ENCODE measurements around the gene PDGFB. TPM values are rescaled to one million over a fixed set of nuclear protein-coding genes. Genes with fewer than 3 reads are reported as not detected.

Gene PDGFB
- total and polyA plus RNA-seq, 2 of the 4 experiments (the other 2 are of a cell fraction) = 0.07 TPM; not detected in 1

DNA sequence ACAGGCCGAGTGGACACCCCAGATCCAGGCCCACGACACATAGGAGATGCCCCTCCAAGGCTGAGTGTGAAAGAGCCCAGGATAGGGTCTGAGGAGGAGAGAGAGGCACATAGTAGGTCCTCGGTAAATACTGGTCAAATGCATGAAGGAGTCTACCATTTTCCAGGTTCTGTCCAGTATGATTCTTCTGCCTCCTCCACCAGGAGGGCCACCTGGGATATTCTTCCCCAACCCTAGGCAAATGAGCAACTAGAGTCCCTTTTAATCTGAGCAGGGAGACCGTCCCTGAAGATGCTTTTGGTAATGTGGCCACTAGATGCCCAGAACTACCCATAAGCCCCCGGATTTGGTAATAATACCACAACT is 6.7 kb downstream of the PDGFB start:
- no peak overlapping the region for H4K91ac ChIP-seq (ENCODE audit: insufficient read depth, low read depth, low read length)
- ChIA-PET POLR2A (ENCODE audit: unreplicated experiment) (no interaction called here), CTCF (no interaction called here)
- no peak overlapping the region for H3K18ac ChIP-seq (ENCODE audit: low read depth, low read length)
- no peak overlapping the region for H3K4ac ChIP-seq (ENCODE audit: low read depth, low read length)
- no peaks in the 10 kb centered on the region for H3K36me3 ChIP-seq (ENCODE audit: control insufficient read depth, insufficient read depth, low read length)
- no peak overlapping the region for H2BK5ac ChIP-seq (ENCODE audit: low read depth, low read length, poor library complexity, severe bottlenecking)
- TF ChIP-seq NFE2L2 (IDR thresholded peaks at IDR 0.05; ENCODE audit: low read depth, low read length) = no peak
- TF ChIP-seq ELK1 (IDR thresholded peaks at IDR 0.05; ENCODE audit: borderline replicate concordance, low read depth, low read length) = no peak
- TF ChIP-seq POLR2A (IDR thresholded peaks at IDR 0.05; ENCODE audit: low read depth, low read length) = no peak
- no peak for TF ChIP-seq CTCF (conservative IDR thresholded peaks at IDR 0.05; ENCODE audit: low read depth, low read length)
- TF ChIP-seq, protein P1, sequence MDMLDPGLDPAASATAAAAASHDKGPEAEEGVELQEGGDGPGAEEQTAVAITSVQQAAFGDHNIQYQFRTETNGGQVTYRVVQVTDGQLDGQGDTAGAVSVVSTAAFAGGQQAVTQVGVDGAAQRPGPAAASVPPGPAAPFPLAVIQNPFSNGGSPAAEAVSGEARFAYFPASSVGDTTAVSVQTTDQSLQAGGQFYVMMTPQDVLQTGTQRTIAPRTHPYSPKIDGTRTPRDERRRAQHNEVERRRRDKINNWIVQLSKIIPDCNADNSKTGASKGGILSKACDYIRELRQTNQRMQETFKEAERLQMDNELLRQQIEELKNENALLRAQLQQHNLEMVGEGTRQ (IDR thresholded peaks at IDR 0.05; ENCODE audit: low read depth, low read length) = no peak
- H3K4me1 ChIP-seq (ENCODE audit: control insufficient read depth, insufficient read depth, low read length) = peaks cover 5% of the 10 kb centered on the region; the same call in 1 of the 2 replicates
- H2BK120ac ChIP-seq (ENCODE audit: low read depth, low read length) = no peak overlapping the region
- no peaks in the 10 kb centered on the region for H3K9me1 ChIP-seq (ENCODE audit: insufficient read depth, low read length)
- H3K4me3 ChIP-seq (ENCODE audit: insufficient read depth, low read depth, low read length) = no peak overlapping the region
- H2AK5ac ChIP-seq (ENCODE audit: low read depth, low read length) = no peak overlapping the region
- H4K20me1 ChIP-seq (ENCODE audit: insufficient read depth, low read length) = peaks cover 6% of the 10 kb centered on the region; the same call in 1 of the 2 replicates
- no peak overlapping the region for H3K56ac ChIP-seq (ENCODE audit: extremely low read depth, insufficient read depth, low read length)
- in situ Hi-C loops (cut with MboI; ENCODE audit: low sequenced_read_pairs) (no loop called here), dilution Hi-C loops (cut with HindIII; ENCODE audit: low sequenced_read_pairs, unreplicated experiment) (no loop called here), intact Hi-C loops (cut with micrococcal nuclease) (no loop called here)
- BruUV-seq (replicated peaks) = no TSS peak
- no peak for DNase-seq
- H3K14ac ChIP-seq (replicated peaks; ENCODE audit: low read depth, low read length) = no peak overlapping the region
- H2BK15ac ChIP-seq (ENCODE audit: low read depth, low read length) = no peak overlapping the region
- H2BK20ac ChIP-seq (ENCODE audit: low read depth, low read length) = no peak overlapping the region
- H3K27ac ChIP-seq (ENCODE audit: insufficient read depth, low read length) = no peak overlapping the region
- H2AK9ac ChIP-seq (replicated peaks; ENCODE audit: low read depth, low read length, poor library complexity) = no peak overlapping the region
- H4K8ac ChIP-seq (ENCODE audit: low read depth in 2 of 2, low read length in 2 of 2) = no peak overlapping the region
- ATAC-seq (ENCODE audit: low read depth) = no peak
- WGBS, 2 experiments (ENCODE audit: extremely low coverage in 2 of 2, insufficient read length in 1 of 2) = 83% methylated on average over 1 of the region's 5 CpGs; no CpG with 5 or more reads in 1 of the 2 experiments
- no peak overlapping the region for H3K9ac ChIP-seq (ENCODE audit: low read depth, low read length)
- H4K5ac ChIP-seq (ENCODE audit: low read depth, low read length) = no peak overlapping the region
- no peaks in the 10 kb centered on the region for H3K9me3 ChIP-seq (ENCODE audit: control insufficient read depth, insufficient read depth, low read length)
- no peak overlapping the region for H3K4me2 ChIP-seq (ENCODE audit: low read depth, low read length)
- peaks cover 25% of the 10 kb centered on the region for H3K27me3 ChIP-seq (ENCODE audit: control insufficient read depth, insufficient read depth, low read length)
- H3K23ac ChIP-seq (ENCODE audit: low read depth, low read length) = no peak overlapping the region
- no peaks in the 10 kb centered on the region for H3K79me1 ChIP-seq (ENCODE audit: low read depth in 1 of 2, low read length in 2 of 2)
- no peak overlapping the region for H2AFZ ChIP-seq (replicated peaks; ENCODE audit: low read length, poor library complexity)

All from IMR-90 (cell line).